Body of pancreas (tissue), 4 donors: Measurements from ENCODE around the gene CLDN24. TPM values are rescaled to one million over a fixed set of nuclear protein-coding genes. Genes with fewer than 3 reads are reported as not detected.

Experiments
- ATAC-seq: fragments of 150-250 bp; one replicate; pipeline ENCODE4 v1.9.1; 2016
- DNase-seq, 4 donors: peaks; one replicate each; pipeline ENCODE4 v3.0.0-alpha.2; 2019
- H3K27ac ChIP-seq, 4 donors: fragments of 200-600 bp; sonication (generic); 1 replicate in 3 of 4; 2 replicates in 1 of 4; pipeline versions ENCODE4 v1.5.1 to v1.6.1; 2016 to 2019; ENCODE audit warnings: mild to moderate bottlenecking in 1 of 4, mixed read lengths in 1 of 4, moderate library complexity in 1 of 4
- H3K27me3 ChIP-seq, 2 donors: fragments of 200-600 bp; sonication (generic); one replicate each; pipeline ENCODE4 v1.6.0; 2016; ENCODE audit warnings: mild to moderate bottlenecking in 1 of 2
- H3K36me3 ChIP-seq, 2 donors: fragments of 200-600 bp; sonication (generic); replicated peaks in 1 of 2; 2 replicates each; pipeline ENCODE4 v1.5.1; 2016; ENCODE audit warnings: low read depth in 2 of 2; ENCODE audit not compliant: insufficient read depth in 1 of 2
- H3K4me1 ChIP-seq: fragments of 200-600 bp; sonication (generic); one replicate; pipeline ENCODE4 v1.6.0; 2016
- H3K4me3 ChIP-seq, 2 donors: fragments of 200-600 bp; sonication (generic); 1 replicate in 1 of 2; 2 replicates in 1 of 2; pipeline ENCODE4 v1.5.1; 2016 to 2019
- H3K9me3 ChIP-seq, 3 donors: fragments of 200-600 bp; sonication (generic); 1 replicate in 2 of 3; 2 replicates in 1 of 3; pipeline ENCODE4 v1.5.1; 2016
- POLR2A ChIP-seq, 3 donors: fragments of 450-650 bp; IDR thresholded peaks; one replicate each; pipeline ENCODE4 v1.6.1; 2016; ENCODE audit warnings: antibody characterized with exemption in 3 of 3, mild to moderate bottlenecking in 2 of 3
- WGBS, 2 donors: methylation state at CpG; one replicate each; pipeline ENCODE4 v1.1.5; 2017; 5-methylcytosine and 5-hydroxymethylcytosine counted together
- intact Hi-C: fragments of 100-400 bp; cut with DNase I; formaldehyde crosslinking; loops from one replicate; pipeline ENCODE4 v1.15.1; 2023
- total RNA-seq, 2 donors: library from RNA; depleted of rRNA; stranded (reverse); fragments of >200 nt; gene quantifications; one replicate each; pipeline ENCODE4 v1.1.0, GENCODE V29; 2016
- TF ChIP-seq, protein P1 (sequence below), 7 experiments: fragments of 450-650 bp in 4 of 7; fragments of 200-600 bp in 3 of 7; sonication (generic) in 3 of 7; IDR thresholded peaks; one replicate each; pipeline ENCODE4 v1.5.1; 2016 to 2019; ENCODE audit warnings: antibody characterized with exemption in 7 of 7

Gene CLDN24
- total RNA-seq, 2 donors from 2014 or later, result not detected

DNA sequence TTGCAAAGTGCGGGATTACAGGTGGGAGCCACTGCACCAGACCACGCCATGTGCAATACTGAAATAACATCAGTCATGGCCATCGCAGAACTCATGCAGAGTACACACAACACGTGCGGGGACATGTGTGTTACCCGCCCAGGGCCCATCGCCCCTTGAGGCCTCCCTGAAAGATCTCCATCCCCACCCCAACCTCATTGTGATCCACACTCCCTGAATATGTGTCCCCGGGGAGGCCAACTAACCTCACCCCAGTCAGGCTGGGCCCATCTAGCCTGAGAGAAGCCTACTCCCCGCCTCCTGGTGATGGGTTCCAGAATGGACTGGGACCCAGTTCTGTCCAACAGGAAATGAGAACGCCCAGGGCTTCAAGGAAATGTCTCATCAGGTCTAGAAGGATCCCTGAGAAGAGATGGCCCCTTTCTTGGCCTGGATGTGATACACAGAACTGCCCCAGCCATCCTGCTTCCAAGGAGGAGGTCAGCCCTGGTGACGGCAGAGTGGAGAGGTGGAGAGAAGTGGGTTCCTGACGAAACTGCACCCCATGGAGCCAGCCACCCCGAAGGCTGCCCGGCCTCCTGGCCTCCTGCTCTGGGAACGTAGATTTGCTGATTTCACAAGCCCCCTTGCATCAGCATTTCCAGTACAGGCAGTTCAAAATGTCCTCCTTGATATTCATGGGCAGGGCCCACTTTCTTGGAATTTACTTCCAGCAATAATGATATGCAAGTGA, 22.5 kb upstream of the CLDN24 start:
- Histone ChIP-seq H3K4me3 (no peak overlapping the region), H3K9me3 (no peaks in the 10 kb centered on the region), H3K36me3 (no peaks in the 10 kb centered on the region), H3K27ac (no peak overlapping the region), H3K4me1 (peaks cover 6% of the 10 kb centered on the region), H3K27me3 (no peaks in the 10 kb centered on the region)
- TF ChIP-seq, protein P1, sequence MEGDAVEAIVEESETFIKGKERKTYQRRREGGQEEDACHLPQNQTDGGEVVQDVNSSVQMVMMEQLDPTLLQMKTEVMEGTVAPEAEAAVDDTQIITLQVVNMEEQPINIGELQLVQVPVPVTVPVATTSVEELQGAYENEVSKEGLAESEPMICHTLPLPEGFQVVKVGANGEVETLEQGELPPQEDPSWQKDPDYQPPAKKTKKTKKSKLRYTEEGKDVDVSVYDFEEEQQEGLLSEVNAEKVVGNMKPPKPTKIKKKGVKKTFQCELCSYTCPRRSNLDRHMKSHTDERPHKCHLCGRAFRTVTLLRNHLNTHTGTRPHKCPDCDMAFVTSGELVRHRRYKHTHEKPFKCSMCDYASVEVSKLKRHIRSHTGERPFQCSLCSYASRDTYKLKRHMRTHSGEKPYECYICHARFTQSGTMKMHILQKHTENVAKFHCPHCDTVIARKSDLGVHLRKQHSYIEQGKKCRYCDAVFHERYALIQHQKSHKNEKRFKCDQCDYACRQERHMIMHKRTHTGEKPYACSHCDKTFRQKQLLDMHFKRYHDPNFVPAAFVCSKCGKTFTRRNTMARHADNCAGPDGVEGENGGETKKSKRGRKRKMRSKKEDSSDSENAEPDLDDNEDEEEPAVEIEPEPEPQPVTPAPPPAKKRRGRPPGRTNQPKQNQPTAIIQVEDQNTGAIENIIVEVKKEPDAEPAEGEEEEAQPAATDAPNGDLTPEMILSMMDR (IDR thresholded peaks at IDR 0.05), result no peak
- no peak for TF ChIP-seq POLR2A (IDR thresholded peaks at IDR 0.05)
- DNase-seq (no peak), ATAC-seq (no peak)
- intact Hi-C loops, result no loop called here
- WGBS, 2 donors, result 94 to 96% methylated on average over 14 to 15 of the region's 15 CpGs

DNA sequence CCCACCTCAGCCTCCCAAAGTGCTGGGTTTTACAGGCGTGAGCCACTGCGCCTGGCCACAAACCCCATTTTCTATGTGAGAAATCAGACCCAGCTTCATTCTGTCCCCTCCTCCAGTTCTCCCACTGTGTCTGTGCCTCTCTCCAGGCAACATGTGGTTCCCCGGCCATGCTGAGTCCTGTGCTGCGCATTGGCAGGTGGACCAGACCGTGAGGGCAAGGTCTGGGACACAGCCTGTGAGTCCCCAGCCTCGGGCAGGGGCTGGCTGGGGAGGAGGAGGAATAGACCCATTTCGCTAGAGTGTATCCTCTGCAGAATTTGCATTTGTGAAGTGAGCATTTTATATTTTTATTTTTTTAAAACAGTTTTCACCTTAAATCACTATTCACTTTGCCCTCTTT, 21.5 kb upstream of the CLDN24 start:
- 92 to 96% methylated on average over 7 of the region's 7 CpGs for WGBS, 2 donors
- no peak overlapping the region for H3K4me3 ChIP-seq
- H3K27me3 ChIP-seq, result no peaks in the 10 kb centered on the region
- H3K27ac ChIP-seq, result no peak overlapping the region
- TF ChIP-seq, protein P1 (IDR thresholded peaks at IDR 0.05), result no peak
- no peak for TF ChIP-seq POLR2A (IDR thresholded peaks at IDR 0.05)
- peaks cover 6% of the 10 kb centered on the region for H3K4me1 ChIP-seq
- DNase-seq (no peak), ATAC-seq (no peak)
- no peaks in the 10 kb centered on the region for H3K36me3 ChIP-seq
- no peaks in the 10 kb centered on the region for H3K9me3 ChIP-seq
- intact Hi-C loops, result no loop called here

DNA sequence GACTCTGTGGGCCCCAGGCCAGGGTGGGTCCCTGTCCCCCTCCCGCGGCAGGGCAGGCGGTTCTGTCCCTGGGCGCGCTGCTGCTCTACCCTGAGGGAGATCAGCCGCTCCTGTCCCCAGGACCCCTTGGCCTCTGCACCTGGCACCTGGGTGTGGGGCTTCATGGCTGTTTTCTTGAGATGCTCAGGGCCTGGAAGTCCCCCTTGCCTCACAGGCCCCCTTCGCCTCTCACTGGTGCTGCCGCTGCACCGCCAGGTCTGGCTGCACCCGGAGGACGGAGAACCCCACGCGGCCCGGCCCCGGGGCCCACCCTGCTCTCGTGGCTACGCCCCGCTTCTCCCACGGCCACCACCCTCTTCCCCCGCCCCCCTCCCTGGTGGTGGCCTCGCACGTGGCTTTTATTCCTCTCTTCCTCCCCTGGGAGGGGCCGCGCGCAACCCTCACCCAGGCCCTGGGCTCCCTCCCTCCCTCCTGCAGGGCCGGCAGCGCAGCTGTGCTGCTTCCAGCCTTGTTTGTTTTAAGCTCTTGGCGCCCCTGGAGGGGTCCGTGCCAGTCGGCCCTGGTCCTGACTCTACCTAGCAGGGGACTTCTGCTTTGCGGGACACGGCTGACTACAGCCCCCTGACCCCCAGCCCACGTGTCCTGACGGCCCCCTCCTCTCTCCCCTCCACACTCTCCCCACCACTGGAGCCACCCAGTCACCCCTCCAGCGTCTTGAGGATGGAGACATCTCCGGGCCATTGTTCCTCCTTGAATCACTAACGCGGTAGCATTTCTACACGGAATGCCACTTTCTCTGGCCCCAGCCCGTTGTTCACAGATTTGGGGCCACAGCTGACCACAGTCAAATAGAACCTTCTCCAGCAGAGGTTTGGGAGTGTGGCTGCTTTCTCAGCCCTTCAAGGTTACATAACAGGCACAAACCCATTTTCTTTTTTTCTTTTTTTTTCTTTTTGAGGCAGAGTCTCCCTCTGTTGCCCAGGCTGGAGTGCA, 20.6 kb upstream of the CLDN24 start:
- 32 to 50% methylated on average over 31 to 32 of the region's 40 CpGs for WGBS, 2 donors
- H3K9me3 ChIP-seq, result no peaks in the 10 kb centered on the region
- ATAC-seq (no peak), DNase-seq (peak in 2 of 4 donors; percentile 19 to 29)
- no peaks in the 10 kb centered on the region for H3K27me3 ChIP-seq
- H3K4me1 ChIP-seq, result peaks cover 6% of the 10 kb centered on the region
- no peak overlapping the region for H3K27ac ChIP-seq
- intact Hi-C loops, result no loop called here
- H3K4me3 ChIP-seq, result no peak overlapping the region
- TF ChIP-seq POLR2A (IDR thresholded peaks at IDR 0.05), result no peak
- TF ChIP-seq, protein P1 (IDR thresholded peaks at IDR 0.05), result no peak
- no peaks in the 10 kb centered on the region for H3K36me3 ChIP-seq

DNA sequence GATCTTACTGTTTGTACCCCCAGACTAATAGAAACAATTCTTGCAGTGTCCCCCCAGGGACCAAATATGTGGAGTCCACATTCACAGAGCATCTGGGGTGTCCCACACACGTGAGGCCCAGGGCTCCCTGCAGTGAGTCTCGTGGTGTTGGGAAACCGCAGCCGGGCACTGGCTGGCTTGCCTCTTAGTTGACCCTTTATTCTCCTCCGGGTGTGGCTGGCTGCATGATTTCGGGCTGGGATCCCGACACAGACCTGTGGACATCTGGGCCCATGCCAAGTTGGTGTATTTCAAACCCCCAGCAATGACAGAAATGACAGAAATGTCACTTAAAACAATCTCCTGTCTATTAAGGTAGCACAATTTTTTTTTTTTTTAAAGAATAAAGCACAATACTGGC, 15.6 kb upstream of the CLDN24 start:
- Histone ChIP-seq H3K4me3 (no peak overlapping the region), H3K27me3 (no peaks in the 10 kb centered on the region), H3K36me3 (no peaks in the 10 kb centered on the region), H3K27ac (no peak overlapping the region), H3K4me1 (peaks cover 2% of the 10 kb centered on the region), H3K9me3 (no peaks in the 10 kb centered on the region)
- WGBS, 2 donors, result 53 to 63% methylated on average over 7 of the region's 7 CpGs
- no peak for TF ChIP-seq POLR2A (IDR thresholded peaks at IDR 0.05)
- TF ChIP-seq, protein P1 (IDR thresholded peaks at IDR 0.05), result no peak
- peak in 3 of 4 donors; percentile 9 to 28 (median 15) for DNase-seq
- intact Hi-C loops, result no loop called here
- no peak for ATAC-seq
